ENCODE data around the gene CD84. TPM values are rescaled to one million over a fixed set of nuclear protein-coding genes. Genes with fewer than 3 reads are reported as not detected.

The CD84 gene
- total RNA-seq, 1 experiment from 2014 or later: not detected

DNA sequence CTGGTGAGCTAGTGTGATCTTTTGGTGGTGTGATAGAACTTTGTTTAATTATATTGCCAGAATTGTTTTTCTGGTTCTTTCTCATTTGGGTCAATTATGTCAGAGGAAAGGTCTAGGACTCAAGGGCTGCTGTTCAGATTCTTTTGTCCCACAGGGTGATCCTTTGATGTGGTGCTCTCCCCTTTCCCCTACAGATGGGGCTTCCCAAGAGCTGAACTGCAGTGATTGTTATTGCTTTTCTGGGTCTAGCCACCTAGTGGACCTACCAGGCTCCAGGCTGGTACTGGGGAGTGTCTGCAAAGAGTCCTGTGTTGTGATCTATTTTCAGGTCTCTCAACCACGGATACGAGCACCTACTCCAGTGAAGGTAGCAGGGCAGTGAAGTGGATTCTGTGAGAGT is 25.9 kb upstream of the CD84 start:
- no TSS peak for BruUV-seq (replicated peaks)
- Histone ChIP-seq H3K9me3 (ENCODE audit: low read length) (no peaks in the 10 kb centered on the region), H3K4me2 (ENCODE audit: low read length) (no peak overlapping the region), H3F3A (ENCODE audit: low read length, unreplicated experiment) (no peaks in the 10 kb centered on the region), H3K36me3 (ENCODE audit: low read depth, low read length) (no peaks in the 10 kb centered on the region), H3K9ac (ENCODE audit: low read length) (no peak overlapping the region), H2AFZ (ENCODE audit: low read length) (no peak overlapping the region), H3K27me3 (ENCODE audit: low read length) (peaks cover 27% of the 10 kb centered on the region), H4K20me1 (ENCODE audit: low read length) (no peaks in the 10 kb centered on the region), H3K4me1 (ENCODE audit: insufficient read depth, low read length) (no peaks in the 10 kb centered on the region), H3K4me3 (ENCODE audit: low read length) (no peak overlapping the region), H3K27ac (ENCODE audit: low read length) (no peak overlapping the region), H3K79me2 (ENCODE audit: low read length) (no peaks in the 10 kb centered on the region), H3K9me2 (replicated peaks; ENCODE audit: low read length) (no peaks in the 10 kb centered on the region)
- POLR2A ChIA-PET (ENCODE audit: unreplicated experiment): no interaction called here
- ATAC-seq: no peak
- intact Hi-C loops (cut with micrococcal nuclease): no loop called here
- TF ChIP-seq EZH2phosphoT487 (IDR thresholded peaks at IDR 0.05; ENCODE audit: borderline replicate concordance, low read length) (no peak), EZH2 (IDR thresholded peaks at IDR 0.05; ENCODE audit: low read length, unreplicated experiment) (no peak), CTCF (conservative IDR thresholded peaks at IDR 0.05; ENCODE audit: low read depth, low read length) (no peak)
- CTCF ChIA-PET: no interaction called here
- no peak for DNase-seq

- H3K36me3 ChIP-seq (ENCODE audit: low read depth, low read length): no peaks in the 10 kb centered on the region
- no peaks in the 10 kb centered on the region for H3F3A ChIP-seq (ENCODE audit: low read length, unreplicated experiment)
- no TSS peak for BruUV-seq (replicated peaks)
- H3K27me3 ChIP-seq (ENCODE audit: low read length): 0 out of 2 replicates have a peak, but pooled peaks cover 3% of the 10 kb centered on the region
- H2AFZ ChIP-seq (ENCODE audit: low read length): no peak overlapping the region
- no peaks in the 10 kb centered on the region for H3K9me2 ChIP-seq (replicated peaks; ENCODE audit: low read length)
- no peaks in the 10 kb centered on the region for H3K4me1 ChIP-seq (ENCODE audit: insufficient read depth, low read length)
- CTCF ChIA-PET: no interaction called here
- H3K9ac ChIP-seq (ENCODE audit: low read length): no peak overlapping the region
- POLR2A ChIA-PET (ENCODE audit: unreplicated experiment): no interaction called here
- ATAC-seq (no peak), DNase-seq (no peak)
- no peaks in the 10 kb centered on the region for H3K9me3 ChIP-seq (ENCODE audit: low read length)
- no peak overlapping the region for H3K4me3 ChIP-seq (ENCODE audit: low read length)
- no peaks in the 10 kb centered on the region for H3K79me2 ChIP-seq (ENCODE audit: low read length)
- no peak overlapping the region for H3K4me2 ChIP-seq (ENCODE audit: low read length)
- intact Hi-C loops (cut with micrococcal nuclease): no loop called here
- no peak overlapping the region for H3K27ac ChIP-seq (ENCODE audit: low read length)
- no peaks in the 10 kb centered on the region for H4K20me1 ChIP-seq (ENCODE audit: low read length)
- TF ChIP-seq EZH2 (IDR thresholded peaks at IDR 0.05; ENCODE audit: low read length, unreplicated experiment) (no peak), EZH2phosphoT487 (IDR thresholded peaks at IDR 0.05; ENCODE audit: borderline replicate concordance, low read length) (no peak), CTCF (conservative IDR thresholded peaks at IDR 0.05; ENCODE audit: low read depth, low read length) (no peak)
These were observed 18.4 kb upstream of the CD84 start for GRCh38 chr1:160597705-160598104.

DNA sequence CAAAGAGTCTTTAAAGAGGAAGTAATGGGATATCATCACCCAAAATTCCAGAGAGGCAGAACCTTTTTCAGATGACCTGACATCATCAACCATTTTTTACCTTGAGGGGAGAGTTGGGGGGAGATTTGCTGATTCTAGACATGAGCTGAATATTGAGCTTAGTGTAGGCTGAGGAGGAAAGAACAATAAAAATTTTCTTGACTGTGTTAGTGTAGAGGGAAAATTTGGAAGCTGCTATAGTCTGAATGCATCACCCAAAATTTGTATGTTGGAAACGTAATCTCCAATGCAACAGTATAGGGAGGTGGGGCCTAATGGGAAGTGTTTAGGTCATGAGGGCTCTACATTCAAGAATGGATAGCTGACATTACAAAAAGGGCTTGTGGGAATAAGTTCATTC is 17.8 kb upstream of the CD84 start:
- no peaks in the 10 kb centered on the region for H3K9me3 ChIP-seq (ENCODE audit: low read length)
- no peak overlapping the region for H3K4me3 ChIP-seq (ENCODE audit: low read length)
- H3K9ac ChIP-seq (ENCODE audit: low read length): no peak overlapping the region
- ChIA-PET POLR2A (ENCODE audit: unreplicated experiment) (no interaction called here), CTCF (no interaction called here)
- H3K27me3 ChIP-seq (ENCODE audit: low read length): 0 out of 2 replicates have a peak, but pooled peaks cover 3% of the 10 kb centered on the region
- no peaks in the 10 kb centered on the region for H3F3A ChIP-seq (ENCODE audit: low read length, unreplicated experiment)
- no peaks in the 10 kb centered on the region for H3K36me3 ChIP-seq (ENCODE audit: low read depth, low read length)
- TF ChIP-seq CTCF (conservative IDR thresholded peaks at IDR 0.05; ENCODE audit: low read depth, low read length) (no peak), EZH2phosphoT487 (IDR thresholded peaks at IDR 0.05; ENCODE audit: borderline replicate concordance, low read length) (no peak), EZH2 (IDR thresholded peaks at IDR 0.05; ENCODE audit: low read length, unreplicated experiment) (no peak)
- intact Hi-C loops (cut with micrococcal nuclease): no loop called here
- H3K27ac ChIP-seq (ENCODE audit: low read length): no peak overlapping the region
- BruUV-seq (replicated peaks): no TSS peak
- ATAC-seq (no peak), DNase-seq (no peak)
- H4K20me1 ChIP-seq (ENCODE audit: low read length): no peaks in the 10 kb centered on the region
- no peaks in the 10 kb centered on the region for H3K79me2 ChIP-seq (ENCODE audit: low read length)
- no peaks in the 10 kb centered on the region for H3K4me1 ChIP-seq (ENCODE audit: insufficient read depth, low read length)
- H3K4me2 ChIP-seq (ENCODE audit: low read length): no peak overlapping the region
- H2AFZ ChIP-seq (ENCODE audit: low read length): no peak overlapping the region
- H3K9me2 ChIP-seq (replicated peaks; ENCODE audit: low read length): no peaks in the 10 kb centered on the region

All from PC-3 (cell line).